Smooth muscle cell (in vitro differentiated cells): ENCODE results near the gene INTS12. TPM values are rescaled to one million over a fixed set of nuclear protein-coding genes. Genes with fewer than 3 reads are reported as not detected.

Experiments used
- DNase-seq: peaks from one replicate; lab custom pipeline; 2025; ENCODE audit not compliant: unreplicated experiment; lab: John Stamatoyannopoulos, UW
- H2AFZ ChIP-seq: fragments of 200-600 bp; sonication (generic); 2 replicates; pipeline ENCODE4 v1.6.0; 2016; ENCODE audit warnings: antibody characterized with exemption, low read depth, mild to moderate bottlenecking
- H3F3A ChIP-seq: fragments of 200-600 bp; sonication (generic); 2 replicates; pipeline ENCODE4 v1.6.0; 2017; ENCODE audit warnings: antibody characterized with exemption, low read depth
- H3K27ac ChIP-seq: fragments of 200-600 bp; sonication (generic); 2 replicates; pipeline ENCODE4 v1.5.1; 2016; ENCODE audit warnings: low read depth, mild to moderate bottlenecking
- H3K27me3 ChIP-seq: fragments of 200-600 bp; sonication (generic); 2 replicates; pipeline ENCODE4 v1.6.1; 2016; ENCODE audit warnings: low read depth, mild to moderate bottlenecking
- H3K36me3 ChIP-seq: fragments of 200-600 bp; sonication (generic); 2 replicates; pipeline ENCODE4 v1.5.1; 2016; ENCODE audit warnings: low read depth
- H3K4me1 ChIP-seq: fragments of 200-600 bp; sonication (generic); 2 replicates; pipeline ENCODE4 v1.5.1; 2016; ENCODE audit warnings: low read depth
- H3K4me2 ChIP-seq: fragments of 200-600 bp; sonication (generic); 2 replicates; pipeline ENCODE4 v1.6.0; 2016; ENCODE audit warnings: mild to moderate bottlenecking
- H3K4me3 ChIP-seq: fragments of 200-600 bp; sonication (generic); 2 replicates; pipeline ENCODE4 v1.5.1; 2016; ENCODE audit warnings: mild to moderate bottlenecking
- H3K79me2 ChIP-seq: fragments of 200-600 bp; sonication (generic); 2 replicates; pipeline ENCODE4 v1.6.0; 2016; ENCODE audit warnings: low read depth, mild to moderate bottlenecking
- H3K9ac ChIP-seq: fragments of 200-600 bp; sonication (generic); 2 replicates; pipeline ENCODE4 v1.6.0; 2016; ENCODE audit warnings: low read depth
- H3K9me3 ChIP-seq: fragments of 200-600 bp; sonication (generic); replicated peaks from 2 replicates; pipeline ENCODE4 v1.5.1; 2016; ENCODE audit warnings: low read depth
- H4K20me1 ChIP-seq: fragments of 200-600 bp; sonication (generic); 2 replicates; pipeline ENCODE4 v1.6.0; 2016; ENCODE audit warnings: low read depth
- WGBS: methylation state at CpG from one replicate; pipeline ENCODE4 v1.1.7; 2016; ENCODE audit warnings: low lambda C conversion rate; 5-methylcytosine and 5-hydroxymethylcytosine counted together
- polyA plus RNA-seq: library from polyadenylated mRNA; unstranded; fragments of >200 nt; fragmentation: Nextera tagmentation; extraction: Ambion mirVana; gene quantifications from 2 replicates; pipeline ENCODE4 v1.2.1, GENCODE V29; 2016
- total RNA-seq: library from RNA; depleted of rRNA; stranded (reverse); fragments of >200 nt; gene quantifications from 2 replicates; pipeline ENCODE4 v1.2.3, GENCODE V29; 2014
- TF ChIP-seq, protein P1 (sequence below): fragments of 200-600 bp; sonication (generic); IDR thresholded peaks from 2 replicates; pipeline ENCODE4 v1.5.1; 2017; ENCODE audit warnings: borderline replicate concordance, mild to moderate bottlenecking, antibody characterized with exemption; ENCODE audit not compliant: insufficient read depth, poor library complexity, severe bottlenecking

INTS12 gene
- total and polyA plus RNA-seq, 2 experiments from 2014 or later, result 23.6 to 29.6 TPM

DNA sequence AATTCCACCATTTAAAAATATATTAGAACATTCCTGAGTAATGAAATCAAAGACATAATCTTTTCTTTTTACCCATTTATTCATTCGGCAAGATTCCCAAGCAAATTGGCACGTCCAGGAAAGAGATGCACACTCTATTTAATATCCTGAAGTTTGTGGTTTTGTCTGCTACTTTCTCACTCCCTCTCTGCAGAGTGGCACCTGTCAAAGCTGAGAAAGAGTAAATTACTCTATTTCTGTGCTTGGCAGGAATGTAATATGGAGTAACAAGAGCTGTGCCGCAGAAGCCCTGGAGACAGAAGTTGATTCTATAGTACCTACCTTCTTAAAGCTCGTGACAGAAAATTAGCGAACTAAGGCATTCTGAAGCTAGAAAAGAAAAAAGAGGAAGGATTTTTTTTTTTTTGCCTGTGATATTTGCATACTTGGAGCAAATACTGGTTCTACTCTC, 5.6 kb upstream of the INTS12 start:
- 89% methylated on average over 5 of the region's 5 CpGs for WGBS
- Histone ChIP-seq H3F3A (no peaks in the 10 kb centered on the region), H3K79me2 (peaks cover 23% of the 10 kb centered on the region), H3K36me3 (no peaks in the 10 kb centered on the region), H3K27ac (no peak overlapping the region), H3K4me3 (no peak overlapping the region), H3K27me3 (no peaks in the 10 kb centered on the region), H2AFZ (no peak overlapping the region), H4K20me1 (no peaks in the 10 kb centered on the region), H3K4me1 (peaks cover 9% of the 10 kb centered on the region), H3K9ac (no peak overlapping the region), H3K4me2 (no peak overlapping the region), H3K9me3 (no peaks in the 10 kb centered on the region)
- DNase-seq, result no peak
- TF ChIP-seq, protein P1, sequence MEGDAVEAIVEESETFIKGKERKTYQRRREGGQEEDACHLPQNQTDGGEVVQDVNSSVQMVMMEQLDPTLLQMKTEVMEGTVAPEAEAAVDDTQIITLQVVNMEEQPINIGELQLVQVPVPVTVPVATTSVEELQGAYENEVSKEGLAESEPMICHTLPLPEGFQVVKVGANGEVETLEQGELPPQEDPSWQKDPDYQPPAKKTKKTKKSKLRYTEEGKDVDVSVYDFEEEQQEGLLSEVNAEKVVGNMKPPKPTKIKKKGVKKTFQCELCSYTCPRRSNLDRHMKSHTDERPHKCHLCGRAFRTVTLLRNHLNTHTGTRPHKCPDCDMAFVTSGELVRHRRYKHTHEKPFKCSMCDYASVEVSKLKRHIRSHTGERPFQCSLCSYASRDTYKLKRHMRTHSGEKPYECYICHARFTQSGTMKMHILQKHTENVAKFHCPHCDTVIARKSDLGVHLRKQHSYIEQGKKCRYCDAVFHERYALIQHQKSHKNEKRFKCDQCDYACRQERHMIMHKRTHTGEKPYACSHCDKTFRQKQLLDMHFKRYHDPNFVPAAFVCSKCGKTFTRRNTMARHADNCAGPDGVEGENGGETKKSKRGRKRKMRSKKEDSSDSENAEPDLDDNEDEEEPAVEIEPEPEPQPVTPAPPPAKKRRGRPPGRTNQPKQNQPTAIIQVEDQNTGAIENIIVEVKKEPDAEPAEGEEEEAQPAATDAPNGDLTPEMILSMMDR, result no peak

DNA sequence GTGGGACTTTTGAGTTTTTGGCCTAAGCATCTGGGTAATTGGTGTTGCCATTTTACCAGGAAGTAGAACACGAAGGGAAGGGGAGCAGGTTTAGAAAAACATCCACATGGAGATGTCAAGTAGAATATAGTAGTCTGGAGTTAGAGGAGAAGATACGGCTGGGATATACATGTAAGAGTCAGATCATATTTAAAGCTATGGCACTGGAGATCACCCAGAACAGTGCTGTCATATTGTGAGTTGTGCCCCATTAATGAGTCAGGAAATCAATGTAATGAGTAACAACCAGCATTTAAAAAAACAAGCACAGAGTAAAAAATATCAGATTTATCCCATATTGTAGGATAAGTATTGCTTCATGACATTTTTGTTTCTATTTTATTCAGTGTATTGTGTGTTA, 4.3 kb upstream of the INTS12 start:
- Histone ChIP-seq H3K79me2 (peaks cover 27% of the 10 kb centered on the region), H3F3A (no peaks in the 10 kb centered on the region), H3K4me2 (no peak overlapping the region), H3K9me3 (no peaks in the 10 kb centered on the region), H3K9ac (no peak overlapping the region), H3K36me3 (no peaks in the 10 kb centered on the region), H4K20me1 (no peaks in the 10 kb centered on the region), H2AFZ (no peak overlapping the region), H3K4me3 (no peak overlapping the region), H3K27ac (no peak overlapping the region), H3K27me3 (no peaks in the 10 kb centered on the region), H3K4me1 (peaks cover 9% of the 10 kb centered on the region)
- DNase-seq, result no peak
- WGBS, result 94% methylated on average over 2 of the region's 2 CpGs
- TF ChIP-seq, protein P1, result no peak

DNA sequence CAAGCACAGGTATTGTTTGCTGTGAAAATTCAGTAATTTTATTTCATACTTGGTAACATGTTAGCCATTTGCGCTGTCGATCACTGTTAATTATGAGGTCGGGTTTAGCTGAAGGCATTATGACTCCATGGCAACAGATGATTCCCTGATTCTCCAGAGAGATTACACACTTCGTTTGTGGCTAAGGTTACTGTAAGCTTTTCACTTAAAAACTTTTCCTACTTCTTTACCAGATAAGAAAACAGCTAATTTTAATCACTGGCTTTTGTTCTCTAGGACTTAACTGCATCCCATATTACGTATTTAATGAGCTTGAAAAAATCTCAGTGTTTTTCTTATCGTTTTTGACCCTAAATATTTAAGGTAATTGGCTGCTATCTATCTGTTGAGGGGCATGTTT, 2.2 kb upstream of the INTS12 start:
- Histone ChIP-seq H3K79me2 (peaks cover 47% of the 10 kb centered on the region), H3K4me1 (peaks cover 17% of the 10 kb centered on the region), H3K27me3 (no peaks in the 10 kb centered on the region), H3F3A (no peaks in the 10 kb centered on the region), H3K4me3 (peak overlapping the region; percentile 6), H3K9ac (no peak overlapping the region), H3K4me2 (peak overlapping the region; percentile 96), H4K20me1 (no peaks in the 10 kb centered on the region), H3K9me3 (no peaks in the 10 kb centered on the region), H3K27ac (no peak overlapping the region), H3K36me3 (no peaks in the 10 kb centered on the region), H2AFZ (no peak overlapping the region)
- 48% methylated on average over 6 of the region's 6 CpGs for WGBS
- TF ChIP-seq, protein P1, result no peak
- no peak for DNase-seq

DNA sequence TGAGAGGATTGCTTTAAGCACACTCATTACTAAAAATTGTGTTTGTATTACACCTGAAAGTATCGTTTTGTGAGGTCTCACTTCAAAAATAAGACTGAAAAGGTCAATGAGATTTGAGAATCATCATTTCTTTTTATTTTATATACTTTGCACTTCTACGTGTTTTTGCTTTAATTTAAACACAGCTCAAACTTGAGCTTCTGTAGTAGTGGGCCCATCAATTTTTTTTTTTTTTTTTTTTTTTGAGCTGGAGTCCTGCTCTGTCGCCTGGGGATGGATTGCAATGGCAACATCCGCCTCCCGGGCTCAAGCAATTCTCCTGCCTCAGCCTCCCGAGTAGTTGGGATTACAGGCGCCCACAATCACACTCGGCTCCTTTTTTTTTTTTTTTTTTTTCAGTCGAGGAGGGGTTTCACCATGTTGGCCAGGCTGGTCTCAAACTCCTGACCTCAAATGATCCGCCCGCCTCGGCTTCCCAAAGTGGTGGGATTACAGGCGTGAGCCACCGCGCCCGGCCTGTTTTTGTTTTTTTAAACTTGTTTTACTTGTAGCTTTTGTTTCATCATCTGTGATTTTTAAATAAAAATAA, 1.6 kb upstream of the INTS12 start:
- Histone ChIP-seq H3K27ac (no peak overlapping the region), H3K9ac (peak overlapping the region; percentile 90), H3K4me2 (peak overlapping the region; percentile 96), H3K27me3 (no peaks in the 10 kb centered on the region), H3K36me3 (no peaks in the 10 kb centered on the region), H3K4me1 (peaks cover 17% of the 10 kb centered on the region), H4K20me1 (no peaks in the 10 kb centered on the region), H3K9me3 (no peaks in the 10 kb centered on the region), H3F3A (no peaks in the 10 kb centered on the region), H2AFZ (no peak overlapping the region), H3K79me2 (peaks cover 52% of the 10 kb centered on the region), H3K4me3 (peak overlapping the region; percentile 84)
- 64% methylated on average over 14 of the region's 16 CpGs for WGBS
- TF ChIP-seq, protein P1, result no peak
- DNase-seq, result no peak
